GM12878 (cell line): ENCODE measurements around the gene GMDS. TPM values are rescaled to one million over a fixed set of nuclear protein-coding genes. Genes with fewer than 3 reads are reported as not detected.

Experiments
- ATAC-seq: fragments of 200-7000 bp; cut with Tn5 transposase; 3 replicates; pipeline ENCODE4 v1.9.1; 2020; ENCODE audit warnings: mild to moderate bottlenecking, moderate library complexity
- BruUV-seq: library from RNA; stranded (reverse); fragments of 400-500 nt; replicated peaks from 2 replicates; lab custom pipeline; 2021; lab: Mats Ljungman, UMichigan
- CTCF ChIA-PET: fragments of 300-600 bp; sonication (Branson Sonifier 250); formaldehyde crosslinking; extraction: SDS; loops from one replicate; lab custom pipeline; 2021; ENCODE audit warnings: inconsistent platforms; lab: Yijun Ruan, JAX
- POLR2A ChIA-PET: fragments of 350-600 bp; formaldehyde crosslinking; extraction: SDS; loops from one replicate; lab custom pipeline; 2021; ENCODE audit warnings: inconsistent platforms; lab: Charles Lee
- RAD21 ChIA-PET: fragments of 300-600 bp; sonication (Branson Sonifier 250); formaldehyde crosslinking; loops from one replicate; lab custom pipeline; 2023; ENCODE audit warnings: antibody characterized with exemption; ENCODE audit not compliant: unreplicated experiment; lab: Charles Lee
- SMC1A ChIA-PET: fragments of 300-600 bp; sonication (Branson Sonifier 250); formaldehyde crosslinking; loops from one replicate; lab custom pipeline; 2023; ENCODE audit not compliant: unreplicated experiment, uncharacterized antibody; lab: Charles Lee
- DNase-seq: peaks from one replicate; pipeline ENCODE4 v3.0.0-alpha.2; 2011; ENCODE audit warnings: low read depth, low spot score
- FAIRE-seq: peaks from 3 replicates; lab custom pipeline; 2011; peaks lifted over from hg19 to GRCh38; lab: Jason Lieb, UNC
- H2AFZ ChIP-seq: 2 replicates; pipeline ENCODE4 v1.6.0; 2011; ENCODE audit warnings: low read depth, low read length, control low read depth; ENCODE audit not compliant: control insufficient read depth
- H3K27ac ChIP-seq: 2 replicates; pipeline ENCODE4 v1.5.1; 2011; ENCODE audit warnings: control low read depth; ENCODE audit not compliant: control insufficient read depth, insufficient read depth
- H3K27me3 ChIP-seq, 2 experiments: replicated peaks in 1 of 2; 2 replicates each; pipeline versions ENCODE4 v1.6.0 to v1.6.1; 2011; ENCODE audit warnings: low read length in 1 of 2; ENCODE audit not compliant: control insufficient read depth in 2 of 2, insufficient read depth in 2 of 2
- H3K36me3 ChIP-seq, 2 experiments: 2 replicates each; pipeline ENCODE4 v1.5.1; 2011; ENCODE audit warnings: low read length in 1 of 2; ENCODE audit not compliant: control insufficient read depth in 2 of 2, insufficient read depth in 2 of 2
- H3K4me1 ChIP-seq: 2 replicates; pipeline ENCODE4 v1.6.1; 2011; ENCODE audit warnings: mild to moderate bottlenecking, low read length, moderate library complexity, mixed read lengths; ENCODE audit not compliant: control insufficient read depth, insufficient read depth
- H3K4me2 ChIP-seq: 2 replicates; pipeline ENCODE4 v1.6.0; 2011; ENCODE audit warnings: control low read depth; ENCODE audit not compliant: control insufficient read depth, insufficient read depth
- H3K4me3 ChIP-seq: fragments of 200-600 bp; sonication (generic); 2 replicates; pipeline ENCODE4 v1.5.1; 2016
- H3K79me2 ChIP-seq: 2 replicates; pipeline ENCODE4 v1.6.0; 2011; ENCODE audit warnings: low read length; ENCODE audit not compliant: control insufficient read depth, insufficient read depth
- H3K9ac ChIP-seq: 2 replicates; pipeline ENCODE4 v1.8.0; 2011; ENCODE audit warnings: low read length, control low read depth, mixed read lengths; ENCODE audit not compliant: control insufficient read depth, insufficient read depth
- H3K9me3 ChIP-seq: replicated peaks from 3 replicates; pipeline ENCODE4 v1.5.1; 2011; ENCODE audit warnings: mild to moderate bottlenecking, low read length; ENCODE audit not compliant: control insufficient read depth, insufficient read depth
- H4K20me1 ChIP-seq: 2 replicates; pipeline ENCODE4 v1.6.0; 2011; ENCODE audit not compliant: control insufficient read depth, insufficient read depth
- ATF3 ChIP-seq: IDR thresholded peaks from 2 replicates; pipeline ENCODE4 v1.6.1; 2011; ENCODE audit warnings: low read depth, mild to moderate bottlenecking, low read length, moderate library complexity, borderline replicate concordance; ENCODE audit errors: extremely low read depth
- BCL11A ChIP-seq: IDR thresholded peaks from 2 replicates; pipeline ENCODE4 v1.6.1; 2011; ENCODE audit warnings: low read depth, low read length
- E4F1 ChIP-seq: fragments of 450-650 bp; IDR thresholded peaks from 2 replicates; pipeline ENCODE4 v1.6.1; 2018; ENCODE audit warnings: borderline replicate concordance, mild to moderate bottlenecking; ENCODE audit not compliant: partially characterized antibody
- EZH2 ChIP-seq: IDR thresholded peaks from 2 replicates; pipeline ENCODE4 v1.6.1; 2012; ENCODE audit warnings: low read depth, mild to moderate bottlenecking, control low read depth, inconsistent platforms, low read length, borderline replicate concordance; ENCODE audit not compliant: control insufficient read depth
- FOXM1 ChIP-seq: IDR thresholded peaks from 2 replicates; pipeline ENCODE4 v1.6.1; 2012; ENCODE audit warnings: low read depth, mild to moderate bottlenecking, inconsistent platforms, low read length, moderate library complexity
- GABPA ChIP-seq: IDR thresholded peaks from 2 replicates; pipeline ENCODE4 v1.6.1; 2014; ENCODE audit warnings: antibody characterized with exemption, low read depth, mild to moderate bottlenecking, inconsistent platforms
- JUND ChIP-seq: IDR thresholded peaks from 2 replicates; pipeline ENCODE4 v1.6.1; 2012; ENCODE audit warnings: low read depth, mild to moderate bottlenecking, low read length, improper control_type of control experiment, moderate library complexity
- LARP7 ChIP-seq: fragments of 450-650 bp; IDR thresholded peaks from 2 replicates; pipeline ENCODE4 v1.6.1; 2017; ENCODE audit warnings: mild to moderate bottlenecking
- MAX ChIP-seq: IDR thresholded peaks from 2 replicates; pipeline ENCODE4 v1.6.1; 2012; ENCODE audit warnings: low read depth, low read length, improper control_type of control experiment
- MEF2B ChIP-seq: fragments of 450-650 bp; IDR thresholded peaks from 2 replicates; pipeline ENCODE4 v1.6.1; 2018; ENCODE audit warnings: mild to moderate bottlenecking, moderate library complexity; ENCODE audit not compliant: partially characterized antibody, poor library complexity, severe bottlenecking
- PAX8 ChIP-seq: fragments of 450-650 bp; IDR thresholded peaks from 2 replicates; pipeline ENCODE4 v1.6.1; 2017; ENCODE audit warnings: mild to moderate bottlenecking, moderate library complexity
- SMARCA5 ChIP-seq: fragments of 450-650 bp; IDR thresholded peaks from 2 replicates; pipeline ENCODE4 v1.6.1; 2017; ENCODE audit warnings: mild to moderate bottlenecking
- YBX1 ChIP-seq: fragments of 450-650 bp; IDR thresholded peaks from 2 replicates; pipeline ENCODE4 v1.6.1; 2016; ENCODE audit warnings: antibody characterized with exemption
- ZNF217 ChIP-seq: fragments of 450-650 bp; IDR thresholded peaks from 2 replicates; pipeline ENCODE4 v1.6.1; 2017; ENCODE audit warnings: antibody characterized with exemption, mild to moderate bottlenecking
- ZNF24 ChIP-seq: fragments of 450-650 bp; IDR thresholded peaks from 2 replicates; pipeline ENCODE4 v1.6.1; 2017; ENCODE audit warnings: antibody characterized with exemption, mild to moderate bottlenecking
- WGBS: methylation state at CpG from one replicate; pipeline ENCODE4 v1.1.6; 2016; ENCODE audit warnings: low lambda C conversion rate; ENCODE audit not compliant: insufficient replicate concordance, insufficient coverage; ENCODE audit errors: missing lambda C conversion rate; 5-methylcytosine and 5-hydroxymethylcytosine counted together
- in situ Hi-C: fragments of 300-500 bp; cut with MboI; formaldehyde crosslinking; loops from 9 replicates; pipeline ENCODE4 v1.14.3; 2018; ENCODE audit warnings: mixed read lengths
- intact Hi-C: fragments of 100-400 bp; cut with micrococcal nuclease; formaldehyde crosslinking; loops from one replicate; pipeline ENCODE4 v1.14.2; 2022; ENCODE audit not compliant: unreplicated experiment
- polyA plus RNA-seq, 11 experiments: library from polyadenylated mRNA; depleted of rRNA in 4 of 11; unstranded in 6 of 11; stranded (reverse) in 5 of 11; fragments of >200 nt; fragmentation: Nextera tagmentation in 4 of 11; fragmentation: Illumina TruSeq in 1 of 11; extraction: Ambion mirVana in 4 of 11; extraction: Trizol in 1 of 11; gene quantifications; 1 replicate in 1 of 11; 2 replicates in 10 of 11; pipeline versions ENCODE4 v1.2.1 to v1.2.3, GENCODE V29; 2011 to 2016; ENCODE audit warnings: inconsistent platforms in 2 of 11, missing spikeins in 2 of 11, low read depth in 1 of 11
- total RNA-seq, 4 experiments: library from RNA; depleted of rRNA in 3 of 4; stranded (reverse); fragments of >200 nt in 3 of 4; fragmentation: Illumina TruSeq in 1 of 4; extraction: Trizol in 1 of 4; gene quantifications; 2 replicates each; pipeline versions ENCODE4 v1.2.1 to v1.2.3, GENCODE V29; 2013 to 2021
- TF ChIP-seq, protein P1 (sequence below), 3 experiments: IDR thresholded peaks in 2 of 3; conservative IDR thresholded peaks in 1 of 3; 2 replicates each; pipeline ENCODE4 v1.5.1; 2011; ENCODE audit warnings: low read depth in 3 of 3, low read length in 3 of 3, mild to moderate bottlenecking in 3 of 3, control low read depth in 2 of 3, moderate library complexity in 2 of 3, inconsistent platforms in 1 of 3, mixed read lengths in 1 of 3; ENCODE audit not compliant: control insufficient read depth in 2 of 3, insufficient read depth in 1 of 3; ENCODE audit errors: extremely low read depth in 1 of 3

Gene GMDS
- total and polyA plus RNA-seq, 10 of the 15 experiments (the other 5 are each of a cell fraction or from before 2014, with no cell fraction given) = 0.61 to 53.8 (median 29.3) TPM

DNA sequence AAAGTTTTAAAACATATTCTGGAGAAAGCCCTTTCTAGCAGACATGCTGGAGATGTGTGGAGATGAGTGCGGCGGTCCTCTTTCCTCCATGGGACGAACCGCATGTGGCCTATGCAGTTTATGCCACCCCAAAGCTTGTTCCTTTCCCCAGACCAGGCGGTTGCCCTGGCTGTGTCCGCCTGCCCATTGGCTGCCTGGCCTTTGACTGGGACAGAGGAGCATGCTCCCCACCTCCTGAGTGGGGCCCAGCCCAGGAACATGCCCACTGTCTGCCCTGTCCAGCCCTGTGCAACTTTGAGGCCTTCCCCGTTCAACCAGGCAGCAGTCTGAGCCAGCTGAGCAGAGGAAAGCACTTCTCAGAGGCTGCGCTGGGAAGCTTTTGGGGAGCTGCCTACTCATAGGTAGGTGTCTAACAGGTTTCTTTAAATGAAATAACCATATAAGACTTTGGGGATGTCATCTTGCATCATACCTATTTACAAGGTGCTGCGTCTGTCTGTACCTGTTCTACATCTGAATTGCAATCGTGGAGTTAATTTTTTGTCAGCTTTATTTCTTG is 615.1 kb downstream of the GMDS start (continued):
- no peak for TF ChIP-seq MEF2B
- TF ChIP-seq, all 136 proteins: peak for 0

DNA sequence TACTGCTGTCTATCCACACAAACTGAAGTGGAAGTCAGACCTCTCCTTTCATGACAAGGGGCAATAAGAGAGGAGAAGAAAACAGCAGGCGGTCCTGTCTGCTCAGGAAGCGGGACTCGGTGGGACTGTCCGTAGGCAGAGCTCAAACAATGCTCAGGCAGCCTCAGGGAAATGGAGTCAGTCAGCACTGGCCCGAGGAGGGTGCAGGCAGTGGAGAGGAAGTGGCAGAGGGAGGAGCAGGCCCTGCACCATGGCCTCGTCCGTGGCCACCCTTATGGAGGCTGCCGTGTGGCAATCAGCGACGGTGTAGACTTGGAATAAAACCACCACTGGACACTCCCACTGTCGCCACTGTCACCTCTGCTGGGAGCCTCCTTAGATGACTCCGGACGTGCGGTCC is 616.1 kb downstream of the GMDS start:
- Histone ChIP-seq H3K79me2 (no peaks in the 10 kb centered on the region), H3K4me3 (no peak overlapping the region), H3K4me1 (peaks cover 5% of the 10 kb centered on the region), H3K27ac (no peak overlapping the region), H3K36me3 (no peaks in the 10 kb centered on the region), H2AFZ (no peak overlapping the region), H3K4me2 (no peak overlapping the region), H3K27me3 (peaks cover 4 to 10% of the 10 kb centered on the region in 2 experiments), H3K9ac (no peak overlapping the region), H3K9me3 (no peaks in the 10 kb centered on the region), H4K20me1 (0 out of 2 replicates have a peak, but pooled peaks cover 3% of the 10 kb centered on the region)
- RAD21 ChIA-PET = no interaction called here
- POLR2A ChIA-PET = no interaction called here
- DNase-seq (no peak), ATAC-seq (no peak), FAIRE-seq (no peak)
- intact Hi-C loops = no loop called here
- SMC1A ChIA-PET = no interaction called here
- no TSS peak for BruUV-seq
- in situ Hi-C loops = no loop called here
- 92% methylated on average over 14 of the region's 14 CpGs for WGBS
- CTCF ChIA-PET = interaction anchor here (1.2 kb wide), 1 partner anchor 23 kb away, joined by 4 read pairs; no protein-coding TSS in a partner anchor
- no peak for TF ChIP-seq ZNF24
- no peak for TF ChIP-seq ATF3
- TF ChIP-seq GABPA = no peak
- no peak for TF ChIP-seq JUND
- TF ChIP-seq E4F1 = no peak
- TF ChIP-seq EZH2 = no peak
- TF ChIP-seq PAX8 = no peak
- TF ChIP-seq MAX = no peak
- no peak for TF ChIP-seq SMARCA5
- no peak for TF ChIP-seq FOXM1
- no peak for TF ChIP-seq LARP7
- TF ChIP-seq, protein P1, sequence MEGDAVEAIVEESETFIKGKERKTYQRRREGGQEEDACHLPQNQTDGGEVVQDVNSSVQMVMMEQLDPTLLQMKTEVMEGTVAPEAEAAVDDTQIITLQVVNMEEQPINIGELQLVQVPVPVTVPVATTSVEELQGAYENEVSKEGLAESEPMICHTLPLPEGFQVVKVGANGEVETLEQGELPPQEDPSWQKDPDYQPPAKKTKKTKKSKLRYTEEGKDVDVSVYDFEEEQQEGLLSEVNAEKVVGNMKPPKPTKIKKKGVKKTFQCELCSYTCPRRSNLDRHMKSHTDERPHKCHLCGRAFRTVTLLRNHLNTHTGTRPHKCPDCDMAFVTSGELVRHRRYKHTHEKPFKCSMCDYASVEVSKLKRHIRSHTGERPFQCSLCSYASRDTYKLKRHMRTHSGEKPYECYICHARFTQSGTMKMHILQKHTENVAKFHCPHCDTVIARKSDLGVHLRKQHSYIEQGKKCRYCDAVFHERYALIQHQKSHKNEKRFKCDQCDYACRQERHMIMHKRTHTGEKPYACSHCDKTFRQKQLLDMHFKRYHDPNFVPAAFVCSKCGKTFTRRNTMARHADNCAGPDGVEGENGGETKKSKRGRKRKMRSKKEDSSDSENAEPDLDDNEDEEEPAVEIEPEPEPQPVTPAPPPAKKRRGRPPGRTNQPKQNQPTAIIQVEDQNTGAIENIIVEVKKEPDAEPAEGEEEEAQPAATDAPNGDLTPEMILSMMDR (IDR thresholded peaks at IDR 0.05 in 2 of 3, conservative IDR thresholded peaks at IDR 0.05 in 1 of 3; ENCODE audit: control insufficient read depth in 2 of 3, extremely low read depth in 1 of 3, insufficient read depth in 1 of 3, low read depth in 3 of 3, low read length in 3 of 3) = no peak
- TF ChIP-seq ZNF217 = no peak
- TF ChIP-seq BCL11A = no peak
- no peak for TF ChIP-seq YBX1
